ENCODE data around the gene ARMH3. TPM values are rescaled to one million over a fixed set of nuclear protein-coding genes. Genes with fewer than 3 reads are reported as not detected.

ARMH3 gene
- total and polyA plus RNA-seq, 2 experiments from 2014 or later, result 8.7 to 11.1 TPM

DNA sequence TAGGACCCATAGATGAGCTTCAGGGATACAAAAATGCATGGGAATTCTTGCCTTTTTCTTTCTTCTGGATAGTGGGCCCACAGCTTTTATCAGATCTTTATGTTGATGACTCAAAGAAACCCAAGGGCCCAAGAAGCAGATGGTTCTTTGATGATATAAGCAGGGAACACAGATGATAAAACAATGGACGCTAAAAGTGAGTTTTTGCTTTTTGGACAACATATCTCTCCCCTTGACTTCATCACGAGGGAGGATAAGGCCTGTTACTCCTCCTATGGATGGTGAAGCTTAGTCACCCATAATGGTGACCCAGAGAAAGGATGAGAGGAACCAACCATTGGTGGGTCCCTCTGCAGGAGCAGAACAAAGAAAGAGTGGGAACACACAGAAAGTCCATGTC is 231.2 kb downstream of the ARMH3 start:
- H3K27ac Mint-ChIP-seq, result no peak overlapping the region
- TF ChIP-seq, protein P1, sequence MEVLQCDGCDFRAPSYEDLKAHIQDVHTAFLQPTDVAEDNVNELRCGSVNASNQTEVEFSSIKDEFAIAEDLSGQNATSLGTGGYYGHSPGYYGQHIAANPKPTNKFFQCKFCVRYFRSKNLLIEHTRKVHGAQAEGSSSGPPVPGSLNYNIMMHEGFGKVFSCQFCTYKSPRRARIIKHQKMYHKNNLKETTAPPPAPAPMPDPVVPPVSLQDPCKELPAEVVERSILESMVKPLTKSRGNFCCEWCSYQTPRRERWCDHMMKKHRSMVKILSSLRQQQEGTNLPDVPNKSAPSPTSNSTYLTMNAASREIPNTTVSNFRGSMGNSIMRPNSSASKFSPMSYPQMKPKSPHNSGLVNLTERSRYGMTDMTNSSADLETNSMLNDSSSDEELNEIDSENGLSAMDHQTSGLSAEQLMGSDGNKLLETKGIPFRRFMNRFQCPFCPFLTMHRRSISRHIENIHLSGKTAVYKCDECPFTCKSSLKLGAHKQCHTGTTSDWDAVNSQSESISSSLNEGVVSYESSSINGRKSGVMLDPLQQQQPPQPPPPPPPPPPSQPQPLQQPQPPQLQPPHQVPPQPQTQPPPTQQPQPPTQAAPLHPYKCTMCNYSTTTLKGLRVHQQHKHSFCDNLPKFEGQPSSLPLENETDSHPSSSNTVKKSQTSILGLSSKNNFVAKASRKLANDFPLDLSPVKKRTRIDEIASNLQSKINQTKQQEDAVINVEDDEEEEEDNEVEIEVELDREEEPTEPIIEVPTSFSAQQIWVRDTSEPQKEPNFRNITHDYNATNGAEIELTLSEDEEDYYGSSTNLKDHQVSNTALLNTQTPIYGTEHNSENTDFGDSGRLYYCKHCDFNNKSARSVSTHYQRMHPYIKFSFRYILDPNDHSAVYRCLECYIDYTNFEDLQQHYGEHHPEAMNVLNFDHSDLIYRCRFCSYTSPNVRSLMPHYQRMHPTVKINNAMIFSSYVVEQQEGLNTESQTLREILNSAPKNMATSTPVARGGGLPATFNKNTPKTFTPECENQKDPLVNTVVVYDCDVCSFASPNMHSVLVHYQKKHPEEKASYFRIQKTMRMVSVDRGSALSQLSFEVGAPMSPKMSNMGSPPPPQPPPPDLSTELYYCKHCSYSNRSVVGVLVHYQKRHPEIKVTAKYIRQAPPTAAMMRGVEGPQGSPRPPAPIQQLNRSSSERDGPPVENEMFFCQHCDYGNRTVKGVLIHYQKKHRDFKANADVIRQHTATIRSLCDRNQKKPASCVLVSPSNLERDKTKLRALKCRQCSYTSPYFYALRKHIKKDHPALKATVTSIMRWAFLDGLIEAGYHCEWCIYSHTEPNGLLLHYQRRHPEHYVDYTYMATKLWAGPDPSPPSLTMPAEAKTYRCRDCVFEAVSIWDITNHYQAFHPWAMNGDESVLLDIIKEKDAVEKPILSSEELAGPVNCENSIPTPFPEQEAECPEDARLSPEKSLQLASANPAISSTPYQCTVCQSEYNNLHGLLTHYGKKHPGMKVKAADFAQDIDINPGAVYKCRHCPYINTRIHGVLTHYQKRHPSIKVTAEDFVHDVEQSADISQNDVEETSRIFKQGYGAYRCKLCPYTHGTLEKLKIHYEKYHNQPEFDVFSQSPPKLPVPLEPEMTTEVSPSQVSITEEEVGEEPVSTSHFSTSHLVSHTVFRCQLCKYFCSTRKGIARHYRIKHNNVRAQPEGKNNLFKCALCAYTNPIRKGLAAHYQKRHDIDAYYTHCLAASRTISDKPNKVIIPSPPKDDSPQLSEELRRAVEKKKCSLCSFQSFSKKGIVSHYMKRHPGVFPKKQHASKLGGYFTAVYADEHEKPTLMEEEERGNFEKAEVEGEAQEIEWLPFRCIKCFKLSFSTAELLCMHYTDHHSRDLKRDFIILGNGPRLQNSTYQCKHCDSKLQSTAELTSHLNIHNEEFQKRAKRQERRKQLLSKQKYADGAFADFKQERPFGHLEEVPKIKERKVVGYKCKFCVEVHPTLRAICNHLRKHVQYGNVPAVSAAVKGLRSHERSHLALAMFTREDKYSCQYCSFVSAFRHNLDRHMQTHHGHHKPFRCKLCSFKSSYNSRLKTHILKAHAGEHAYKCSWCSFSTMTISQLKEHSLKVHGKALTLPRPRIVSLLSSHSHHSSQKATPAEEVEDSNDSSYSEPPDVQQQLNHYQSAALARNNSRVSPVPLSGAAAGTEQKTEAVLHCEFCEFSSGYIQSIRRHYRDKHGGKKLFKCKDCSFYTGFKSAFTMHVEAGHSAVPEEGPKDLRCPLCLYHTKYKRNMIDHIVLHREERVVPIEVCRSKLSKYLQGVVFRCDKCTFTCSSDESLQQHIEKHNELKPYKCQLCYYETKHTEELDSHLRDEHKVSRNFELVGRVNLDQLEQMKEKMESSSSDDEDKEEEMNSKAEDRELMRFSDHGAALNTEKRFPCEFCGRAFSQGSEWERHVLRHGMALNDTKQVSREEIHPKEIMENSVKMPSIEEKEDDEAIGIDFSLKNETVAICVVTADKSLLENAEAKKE (CRISPR knock-in tag; IDR thresholded peaks at IDR 0.05), result no peak
- no peak for TF ChIP-seq STAT1 (IDR thresholded peaks at IDR 0.05; ENCODE audit: unreplicated experiment)
- TF ChIP-seq, protein P2, sequence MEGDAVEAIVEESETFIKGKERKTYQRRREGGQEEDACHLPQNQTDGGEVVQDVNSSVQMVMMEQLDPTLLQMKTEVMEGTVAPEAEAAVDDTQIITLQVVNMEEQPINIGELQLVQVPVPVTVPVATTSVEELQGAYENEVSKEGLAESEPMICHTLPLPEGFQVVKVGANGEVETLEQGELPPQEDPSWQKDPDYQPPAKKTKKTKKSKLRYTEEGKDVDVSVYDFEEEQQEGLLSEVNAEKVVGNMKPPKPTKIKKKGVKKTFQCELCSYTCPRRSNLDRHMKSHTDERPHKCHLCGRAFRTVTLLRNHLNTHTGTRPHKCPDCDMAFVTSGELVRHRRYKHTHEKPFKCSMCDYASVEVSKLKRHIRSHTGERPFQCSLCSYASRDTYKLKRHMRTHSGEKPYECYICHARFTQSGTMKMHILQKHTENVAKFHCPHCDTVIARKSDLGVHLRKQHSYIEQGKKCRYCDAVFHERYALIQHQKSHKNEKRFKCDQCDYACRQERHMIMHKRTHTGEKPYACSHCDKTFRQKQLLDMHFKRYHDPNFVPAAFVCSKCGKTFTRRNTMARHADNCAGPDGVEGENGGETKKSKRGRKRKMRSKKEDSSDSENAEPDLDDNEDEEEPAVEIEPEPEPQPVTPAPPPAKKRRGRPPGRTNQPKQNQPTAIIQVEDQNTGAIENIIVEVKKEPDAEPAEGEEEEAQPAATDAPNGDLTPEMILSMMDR (conservative IDR thresholded peaks at IDR 0.05; ENCODE audit: low read depth in 2 of 2), result no peak
- no peak for TF ChIP-seq CREB1 (CRISPR knock-in tag; IDR thresholded peaks at IDR 0.05; ENCODE audit: low read depth)
- TF ChIP-seq ZNF331 (CRISPR knock-in tag; IDR thresholded peaks at IDR 0.05; ENCODE audit: low read depth), result no peak
- no peak for TF ChIP-seq ZNF114 (CRISPR knock-in tag; IDR thresholded peaks at IDR 0.05)
- no peak for TF ChIP-seq EZH2 (IDR thresholded peaks at IDR 0.05; ENCODE audit: low read depth, unreplicated experiment)
- TF ChIP-seq POLR2AphosphoS5 (IDR thresholded peaks at IDR 0.05; ENCODE audit: low read depth), result no peak
- TF ChIP-seq, protein P3, sequence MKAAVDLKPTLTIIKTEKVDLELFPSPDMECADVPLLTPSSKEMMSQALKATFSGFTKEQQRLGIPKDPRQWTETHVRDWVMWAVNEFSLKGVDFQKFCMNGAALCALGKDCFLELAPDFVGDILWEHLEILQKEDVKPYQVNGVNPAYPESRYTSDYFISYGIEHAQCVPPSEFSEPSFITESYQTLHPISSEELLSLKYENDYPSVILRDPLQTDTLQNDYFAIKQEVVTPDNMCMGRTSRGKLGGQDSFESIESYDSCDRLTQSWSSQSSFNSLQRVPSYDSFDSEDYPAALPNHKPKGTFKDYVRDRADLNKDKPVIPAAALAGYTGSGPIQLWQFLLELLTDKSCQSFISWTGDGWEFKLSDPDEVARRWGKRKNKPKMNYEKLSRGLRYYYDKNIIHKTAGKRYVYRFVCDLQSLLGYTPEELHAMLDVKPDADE (IDR thresholded peaks at IDR 0.05), result no peak
- Histone ChIP-seq H3F3A (replicated peaks; ENCODE audit: low read depth) (peaks cover 4% of the 10 kb centered on the region), H3K36me3 (ENCODE audit: insufficient read depth) (no peaks in the 10 kb centered on the region), H2AFZ (no peak overlapping the region), H3K9me2 (ENCODE audit: insufficient read depth) (no peaks in the 10 kb centered on the region), H3K4me1 (ENCODE audit: insufficient read depth) (peaks cover 5% of the 10 kb centered on the region; the same call in 1 of the 2 replicates), H3K4me2 (no peak overlapping the region), H3K4me3 (no peak overlapping the region), H4K20me1 (replicated peaks; ENCODE audit: insufficient read depth) (peaks cover 4% of the 10 kb centered on the region), H3K79me2 (replicated peaks; ENCODE audit: insufficient read depth) (peaks cover 6% of the 10 kb centered on the region), H3K27me3 (ENCODE audit: insufficient read depth) (no peaks in the 10 kb centered on the region), H3K27ac (ENCODE audit: low read depth) (no peak overlapping the region)
- ATAC-seq (no peak), DNase-seq (ENCODE audit: low spot score) (no peak)
- H3K36me3 Mint-ChIP-seq (ENCODE audit: low read depth), result peaks cover 3% of the 10 kb centered on the region; the same call in 1 of the 3 replicates
- peaks cover 5% of the 10 kb centered on the region for H3K4me1 Mint-ChIP-seq
- H3K27me3 Mint-ChIP-seq (ENCODE audit: insufficient read depth, low read depth, poor library complexity), result peaks cover 8% of the 10 kb centered on the region
- H3K4me3 Mint-ChIP-seq, result no peak overlapping the region
- H3K9me3 Mint-ChIP-seq, result no peaks in the 10 kb centered on the region; the same call in 2 of the 3 replicates
